Stimulated activated CD8-positive, alpha-beta memory T cell treated with anti-CD3 and anti-CD28 coated beads, Interleukin-4, amount 100 ng/mL, for 1 hour (primary cell): ENCODE measurements around the gene CEP85.
A peak's percentile ranks its signal among the peaks of the same experiment; 100 is the strongest.
"Not testable (repeated sequence)": the region's sequence is repeated elsewhere in the genome, so short reads cannot be mapped to it uniquely, and the experiment has no call there.

Source experiments
- DNase-seq, 2 donors: peaks; one replicate each; pipeline ENCODE4 v3.0.0-alpha.2; 2020; ENCODE audit warnings: low read depth in 2 of 2, low spot score in 1 of 2

The CEP85 gene

DNA sequence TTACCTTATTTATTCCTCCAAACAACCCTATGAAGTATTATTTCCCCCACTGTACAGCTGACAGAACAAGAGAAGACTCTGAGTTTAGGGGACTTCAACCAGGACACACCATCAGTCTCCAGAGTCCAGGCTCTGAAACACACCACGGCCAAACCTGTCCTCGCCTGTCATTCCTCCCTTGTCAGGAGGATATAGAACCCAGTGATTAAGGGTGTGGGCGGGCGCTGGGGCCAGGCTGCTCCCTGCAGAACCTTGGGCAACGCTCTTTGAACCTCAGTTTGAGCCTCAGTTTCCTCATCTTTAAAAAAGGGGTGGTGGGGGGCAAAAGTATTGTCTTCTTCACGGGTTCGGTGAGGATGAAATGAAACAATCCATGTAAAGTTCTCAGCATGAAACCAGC, 9.4 kb upstream of the CEP85 start:
- no peak for DNase-seq

- no peak for DNase-seq
Observed at GRCh38 chr1:26225033-26225831, 8.8 kb upstream of the CEP85 start.

DNA sequence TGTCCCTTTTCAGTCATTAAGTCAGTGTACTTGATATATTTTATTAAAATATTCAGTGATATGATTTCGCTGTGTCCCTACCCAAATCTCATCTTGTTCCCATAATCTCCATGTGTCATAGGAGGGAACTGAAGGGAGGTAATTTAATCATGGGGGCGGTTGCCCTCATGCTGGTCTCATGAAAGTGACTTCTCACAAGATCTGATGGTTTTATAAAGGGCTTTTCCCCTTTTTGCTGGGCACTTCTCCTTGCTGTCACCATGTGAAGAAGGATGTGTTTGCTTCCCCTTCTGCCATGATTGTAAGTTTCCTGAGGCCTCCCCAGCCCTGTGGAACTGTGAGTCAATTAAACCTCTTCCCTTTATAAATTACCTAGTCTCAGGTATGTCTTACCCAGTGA, 3.3 kb upstream of the CEP85 start:
- not testable (repeated sequence) for DNase-seq

- DNase-seq = no peak
Observed at GRCh38 chr1:26234644-26235370, 807 bp downstream of the CEP85 start.

GRCh38 chr1:26237230-26237966, 3.4 kb downstream of the CEP85 start:
- no peak for DNase-seq

- no peak for DNase-seq
Observed at GRCh38 chr1:26239936-26240335, 5.9 kb downstream of the CEP85 start.

- no peak for DNase-seq
Observed at GRCh38 chr1:26252718-26253117, 18.7 kb downstream of the CEP85 start.

- no peak for DNase-seq
Observed at GRCh38 chr1:26254404-26254803, 20.4 kb downstream of the CEP85 start.

- DNase-seq = no peak
Observed at GRCh38 chr1:26257222-26257621, 23.2 kb downstream of the CEP85 start.

GRCh38 chr1:26259005-26259404, 25.0 kb downstream of the CEP85 start:
- DNase-seq = no peak

- no peak for DNase-seq
Observed at GRCh38 chr1:26259578-26259977, 25.6 kb downstream of the CEP85 start.

- DNase-seq = no peak
Observed at GRCh38 chr1:26263212-26263611, 29.2 kb downstream of the CEP85 start.

DNA sequence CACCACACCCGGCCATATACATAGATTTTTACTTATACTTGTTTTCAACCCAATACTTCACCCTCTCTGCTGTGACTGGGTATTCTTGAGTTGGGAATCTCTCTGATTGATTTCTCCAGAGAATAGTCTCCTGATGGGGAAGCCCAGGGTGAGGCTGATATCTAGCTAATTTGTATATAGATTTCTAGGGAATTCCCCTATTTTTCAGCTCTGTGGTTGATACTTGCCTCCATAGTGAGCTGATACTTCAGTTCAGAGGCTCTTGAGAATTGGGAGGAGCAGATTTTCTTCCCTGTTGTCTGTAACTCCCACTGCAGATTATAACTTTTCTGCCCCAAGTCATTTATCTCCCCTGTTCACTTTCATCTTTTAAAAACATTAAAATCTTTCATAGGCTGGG, 31.4 kb downstream of the CEP85 start:
- DNase-seq = no peak

DNA sequence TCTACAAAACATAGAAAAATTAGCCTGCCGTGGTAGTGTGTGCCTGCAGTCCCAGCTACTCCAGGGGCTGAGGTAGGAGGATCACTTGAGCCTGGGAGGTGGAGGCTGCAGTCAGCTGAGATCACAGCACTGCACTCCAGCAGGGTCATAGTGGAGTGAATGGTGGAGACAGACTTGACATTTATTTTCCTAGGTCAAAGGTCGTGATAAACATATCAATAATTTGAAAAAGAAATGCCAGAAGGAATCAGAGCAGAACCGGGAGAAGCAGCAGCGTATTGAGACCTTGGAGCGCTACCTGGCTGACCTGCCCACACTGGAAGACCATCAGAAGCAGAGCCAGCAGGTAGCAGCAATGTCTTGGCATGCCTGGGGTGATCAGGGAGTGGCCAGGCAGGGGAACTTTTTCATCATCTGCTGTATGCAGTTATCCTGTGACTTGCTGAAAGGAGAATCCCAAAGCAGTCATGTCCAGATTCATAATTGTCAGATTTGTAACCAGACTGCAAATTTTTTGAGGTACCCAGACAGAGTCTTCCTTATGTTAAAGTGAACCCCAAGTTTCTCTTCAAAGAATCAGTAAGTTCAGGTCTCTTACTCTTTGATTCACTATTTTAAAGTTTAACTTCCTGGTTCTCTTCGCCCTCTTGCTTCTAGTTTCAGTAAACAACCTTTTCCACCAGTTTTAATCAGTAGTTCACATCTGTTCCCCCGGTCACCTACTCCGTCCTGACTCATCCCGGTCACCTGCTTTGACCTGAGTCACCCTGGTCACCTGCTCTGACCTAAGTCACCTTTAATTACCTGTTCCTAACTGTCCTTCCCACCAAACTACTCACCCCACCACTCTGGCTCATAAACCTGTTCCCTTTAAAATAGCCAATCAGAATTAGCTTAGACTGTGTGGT, 34.5 kb downstream of the CEP85 start:
- DNase-seq = no peak

DNA sequence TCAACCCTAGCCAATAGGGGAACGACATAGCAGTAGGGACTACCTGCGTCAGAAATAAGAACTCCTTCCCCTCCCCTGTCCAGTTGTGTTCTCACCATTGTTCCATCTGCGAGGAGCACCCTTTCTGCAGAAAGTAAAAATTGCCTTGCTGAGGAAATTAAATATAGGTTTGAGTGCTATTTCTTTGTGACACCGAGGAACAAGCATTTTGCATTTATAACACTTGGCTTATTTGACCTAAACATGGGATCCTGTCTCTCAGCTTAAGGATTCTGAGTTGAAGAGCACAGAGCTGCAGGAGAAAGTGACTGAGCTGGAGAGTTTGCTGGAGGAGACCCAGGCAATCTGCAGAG, 35.2 kb downstream of the CEP85 start:
- no peak for DNase-seq

DNA sequence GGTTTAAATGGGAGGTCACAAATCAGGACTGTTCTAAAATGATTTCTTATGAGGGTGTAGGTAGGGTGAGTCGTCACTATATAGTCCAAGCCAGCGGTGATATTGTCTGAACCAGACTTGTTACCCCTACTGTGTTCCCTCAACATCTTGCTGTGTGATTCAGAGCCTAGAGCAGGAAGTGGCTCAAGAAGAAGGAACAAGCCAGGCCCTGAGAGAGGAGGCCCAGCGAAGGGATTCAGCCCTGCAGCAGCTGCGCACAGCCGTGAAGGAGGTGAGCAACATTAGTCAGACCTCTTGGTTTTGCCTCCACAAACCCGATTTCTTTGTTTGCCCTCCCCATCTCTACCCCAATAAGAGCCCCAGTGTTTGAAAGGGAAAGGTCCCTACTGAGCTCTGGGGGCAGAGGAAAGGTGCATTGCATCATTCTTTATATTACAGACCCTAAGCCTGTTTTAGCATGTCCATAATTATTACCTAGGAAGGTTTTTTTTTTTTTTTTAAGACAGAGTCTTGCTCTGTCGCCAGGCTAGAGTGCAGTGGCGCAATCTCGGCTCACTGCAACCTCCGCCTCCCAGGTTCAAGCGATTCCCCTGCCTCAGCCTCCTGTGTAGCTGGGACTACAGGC, 40.9 kb downstream of the CEP85 start:
- DNase-seq = no peak

DNA sequence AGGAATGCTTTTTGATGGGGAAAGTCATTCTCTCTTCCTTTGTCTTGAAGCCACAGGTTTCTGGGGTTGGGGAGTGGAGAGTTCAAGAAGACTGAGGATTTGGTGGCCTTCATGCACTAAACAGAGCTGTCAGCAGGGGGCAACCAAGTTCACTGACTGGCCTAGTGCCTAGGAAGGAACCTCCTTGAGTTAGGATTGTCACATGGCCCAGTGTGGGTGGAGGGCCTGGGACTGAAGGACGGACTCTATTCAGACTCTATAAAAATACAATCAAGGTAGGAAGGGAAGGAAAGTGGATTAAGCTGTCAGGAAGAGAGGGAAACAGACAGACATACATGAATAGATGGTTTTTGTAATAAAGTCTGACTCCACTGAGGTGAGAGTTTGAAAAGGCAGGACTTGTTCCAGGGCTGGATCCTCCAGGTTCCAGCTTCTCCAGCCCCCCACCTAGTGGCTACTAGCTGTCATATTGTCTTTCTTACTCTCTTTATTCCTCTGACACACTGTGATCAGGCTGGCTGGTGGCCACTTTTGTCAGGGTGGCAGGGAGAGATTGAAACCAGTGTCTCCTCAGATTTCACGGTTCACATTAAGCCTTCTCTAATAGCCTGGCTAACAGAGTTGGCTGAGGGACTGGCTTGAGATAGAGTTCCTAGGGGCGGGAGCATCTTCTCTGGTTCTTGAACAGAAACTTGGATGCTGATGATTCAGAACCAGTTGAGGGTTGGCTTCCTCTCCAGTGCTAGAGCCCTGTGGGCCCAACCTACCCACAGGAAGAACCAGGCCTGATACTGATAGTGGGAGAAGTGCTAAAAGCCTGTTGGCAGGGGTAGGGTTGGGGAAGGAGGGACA, 41.8 kb downstream of the CEP85 start:
- peak in 1 of 2 donors; percentile 55 for DNase-seq

DNA sequence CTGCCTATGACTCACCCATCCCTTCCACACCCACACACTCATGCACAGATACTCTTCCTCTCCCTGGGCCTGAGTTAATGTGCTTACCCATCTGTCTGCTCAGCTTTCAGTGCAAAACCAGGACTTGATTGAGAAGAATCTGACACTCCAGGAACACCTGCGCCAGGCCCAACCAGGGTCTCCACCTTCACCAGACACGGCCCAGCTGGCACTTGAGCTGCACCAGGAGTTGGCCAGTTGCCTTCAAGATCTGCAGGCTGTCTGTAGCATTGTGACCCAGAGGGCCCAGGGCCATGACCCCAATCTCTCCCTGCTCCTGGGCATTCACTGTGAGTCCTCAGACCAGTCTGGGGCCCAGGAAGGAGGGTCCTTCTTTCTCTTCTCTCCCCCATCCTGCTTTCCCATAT, 42.4 kb downstream of the CEP85 start:
- no peak for DNase-seq

- DNase-seq = no peak
Observed at GRCh38 chr1:26277261-26277661, 43.3 kb downstream of the CEP85 start.

DNA sequence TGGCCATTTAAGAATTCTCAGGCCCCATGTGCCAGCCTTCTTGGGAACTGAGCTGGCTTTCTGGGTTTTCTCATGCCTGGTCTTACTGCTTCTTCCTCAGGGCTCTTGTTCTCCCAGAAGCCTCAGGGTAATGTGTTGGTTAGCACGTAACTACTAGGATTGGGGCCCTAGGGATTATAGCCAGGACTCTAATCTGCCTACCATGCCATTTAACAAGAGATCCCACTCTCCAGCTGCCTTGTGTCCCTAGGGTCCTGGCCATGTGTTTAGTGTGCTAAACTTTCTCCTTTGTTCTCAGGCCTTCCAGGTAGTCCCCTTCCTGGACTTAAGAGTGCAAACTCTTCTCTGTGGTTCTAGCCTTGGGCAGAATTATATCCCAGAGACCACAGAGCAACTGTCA, 43.7 kb downstream of the CEP85 start:
- no peak for DNase-seq
